HepG2 (cell line): ENCODE data around the gene NOP56. TPM values are rescaled to one million over a fixed set of nuclear protein-coding genes. Genes with fewer than 3 reads are reported as not detected.
A peak's percentile ranks its signal among the peaks of the same experiment; 100 is the strongest.

Source experiments
- ATAC-seq: fragments of 200-7000 bp; cut with Tn5 transposase; 3 replicates; pipeline ENCODE4 v1.9.1; 2020; ENCODE audit warnings: mild to moderate bottlenecking, moderate library complexity
- BruUV-seq: library from RNA; stranded (reverse); fragments of 400-500 nt; replicated peaks from 2 replicates; lab custom pipeline; 2021; lab: Mats Ljungman, UMichigan
- CTCF ChIA-PET: fragments of 300-600 bp; formaldehyde crosslinking; extraction: SDS; loops from one replicate; lab custom pipeline; 2021; ENCODE audit warnings: low total read pairs, inconsistent platforms, low intra/inter-chr PET ratio; lab: Yijun Ruan, JAX
- POLR2A ChIA-PET: fragments of 350-600 bp; sonication (Branson Sonifier 250); formaldehyde crosslinking; loops from one replicate; lab custom pipeline; 2020; ENCODE audit warnings: antibody characterized with exemption, inconsistent platforms; lab: Yijun Ruan, JAX
- DNase-seq: peaks from one replicate; pipeline ENCODE4 v3.0.0-alpha.2; 2015; ENCODE audit warnings: low spot score
- FAIRE-seq: peaks from 3 replicates; lab custom pipeline; 2011; peaks lifted over from hg19 to GRCh38; lab: Jason Lieb, UNC
- H2AFZ ChIP-seq: one replicate; pipeline ENCODE4 v1.6.1; 2011; ENCODE audit warnings: low read length, inconsistent platforms
- H3K27ac ChIP-seq: fragments of 300-600 bp; 3 replicates; pipeline ENCODE4 v1.8.0; 2011; ENCODE audit warnings: mixed run types, mild to moderate bottlenecking, mixed read lengths, low read length, inconsistent platforms; ENCODE audit not compliant: insufficient read depth; ENCODE audit errors: extremely low read length
- H3K27me3 ChIP-seq, 2 experiments: fragments of 200-600 bp in 1 of 2; 2 replicates in 1 of 2; 3 replicates in 1 of 2; pipeline versions ENCODE4 v1.6.0 to v1.8.0; 2011; ENCODE audit warnings: low read length in 2 of 2, mild to moderate bottlenecking in 2 of 2, moderate library complexity in 2 of 2, inconsistent platforms in 1 of 2; ENCODE audit not compliant: insufficient read depth in 2 of 2, control insufficient read depth in 1 of 2
- H3K36me3 ChIP-seq, 2 experiments: fragments of 200-600 bp in 1 of 2; replicated peaks in 1 of 2; 2 replicates in 1 of 2; 3 replicates in 1 of 2; pipeline versions ENCODE4 v1.5.1 to v1.8.0; 2011; ENCODE audit warnings: low read length in 2 of 2, inconsistent platforms in 1 of 2; ENCODE audit not compliant: insufficient read depth in 2 of 2, control insufficient read depth in 1 of 2
- H3K4me1 ChIP-seq: 2 replicates; pipeline ENCODE4 v1.5.1; 2012; ENCODE audit warnings: low read length, inconsistent platforms; ENCODE audit not compliant: insufficient read depth
- H3K4me2 ChIP-seq: 2 replicates; pipeline ENCODE4 v1.6.0; 2011; ENCODE audit warnings: low read depth, low read length, inconsistent platforms
- H3K4me3 ChIP-seq, 3 experiments: fragments of 200-600 bp in 1 of 3; sonication (generic), shearing (Covaris generic) in 1 of 3; replicated peaks in 1 of 3; 2 replicates each; pipeline ENCODE4 v1.5.1; 2011 to 2016; ENCODE audit warnings: low read length in 3 of 3, inconsistent platforms in 2 of 3, low read depth in 2 of 3, mild to moderate bottlenecking in 2 of 3, control low read depth in 1 of 3, mixed read lengths in 1 of 3; ENCODE audit not compliant: insufficient read depth in 1 of 3
- H3K79me2 ChIP-seq: one replicate; pipeline ENCODE4 v1.6.1; 2011; ENCODE audit warnings: low read length, inconsistent platforms; ENCODE audit not compliant: insufficient read depth
- H3K9ac ChIP-seq: 2 replicates; pipeline ENCODE4 v1.6.0; 2011; ENCODE audit warnings: mild to moderate bottlenecking, low read depth, low read length, inconsistent platforms; ENCODE audit not compliant: insufficient read depth
- H3K9me3 ChIP-seq: 2 replicates; pipeline ENCODE4 v1.5.1; 2012; ENCODE audit warnings: mild to moderate bottlenecking, low read length
- H4K20me1 ChIP-seq: 2 replicates; pipeline ENCODE4 v1.6.0; 2011; ENCODE audit warnings: inconsistent platforms, mild to moderate bottlenecking, low read length, moderate library complexity; ENCODE audit not compliant: insufficient read depth
- GATA4 ChIP-seq: sonication (generic); IDR thresholded peaks from 2 replicates; pipeline ENCODE4 v1.6.1; 2016; ENCODE audit warnings: antibody characterized with exemption, low read depth, borderline replicate concordance
- MEIS1 ChIP-seq: sonication (generic); formaldehyde crosslinking; IDR thresholded peaks from 2 replicates; pipeline ENCODE4 v1.9.0; 2021; ENCODE audit warnings: mild to moderate bottlenecking, missing genetic modification reagents, moderate library complexity, borderline replicate concordance
- TSC22D2 ChIP-seq: sonication (generic); formaldehyde crosslinking; IDR thresholded peaks from 2 replicates; pipeline ENCODE4 v1.5.1; 2020; ENCODE audit warnings: missing genetic modification reagents, mild to moderate bottlenecking, borderline replicate concordance
- ZFX ChIP-seq: sonication (generic); formaldehyde crosslinking; IDR thresholded peaks from 2 replicates; pipeline ENCODE4 v1.4.0; 2020; ENCODE audit warnings: mild to moderate bottlenecking, low read depth, missing genetic modification reagents, moderate library complexity
- ZNF17 ChIP-seq: sonication (generic); formaldehyde crosslinking; IDR thresholded peaks from 2 replicates; pipeline ENCODE4 v1.5.0; 2020; ENCODE audit warnings: mild to moderate bottlenecking, missing genetic modification reagents
- ZNF530 ChIP-seq: sonication (generic); formaldehyde crosslinking; IDR thresholded peaks from 2 replicates; pipeline ENCODE4 v1.5.0; 2020; ENCODE audit warnings: low read depth, mild to moderate bottlenecking, missing genetic modification reagents
- ZNF547 ChIP-seq: sonication (generic); formaldehyde crosslinking; IDR thresholded peaks from 2 replicates; pipeline ENCODE4 v1.5.1; 2020; ENCODE audit warnings: mild to moderate bottlenecking, missing genetic modification reagents
- ZNF564 ChIP-seq: sonication (generic); formaldehyde crosslinking; IDR thresholded peaks from 2 replicates; pipeline ENCODE4 v1.8.1; 2023; ENCODE audit warnings: mild to moderate bottlenecking, missing genetic modification reagents
- ZNF605 ChIP-seq: sonication (generic); formaldehyde crosslinking; IDR thresholded peaks from 2 replicates; pipeline ENCODE4 v1.8.0; 2022; ENCODE audit warnings: mild to moderate bottlenecking, missing genetic modification reagents
- ZSCAN21 ChIP-seq: sonication (generic); formaldehyde crosslinking; IDR thresholded peaks from 2 replicates; pipeline ENCODE4 v1.8.0; 2022; ENCODE audit warnings: mild to moderate bottlenecking, missing genetic modification reagents, moderate library complexity, borderline replicate concordance
- WGBS: methylation state at CpG from one replicate; pipeline ENCODE4 v1.1.6; 2017; ENCODE audit warnings: low lambda C conversion rate; 5-methylcytosine and 5-hydroxymethylcytosine counted together
- in situ Hi-C: cut with HindIII; loops from 2 replicates; pipeline ENCODE4 v1.10.0; 2017; ENCODE audit warnings: low pct_unique_long_range_greater_than_20kb; ENCODE audit not compliant: extremely low pct_ligation_motif_present
- intact Hi-C: fragments of 100-400 bp; cut with micrococcal nuclease; formaldehyde crosslinking; loops from one replicate; pipeline ENCODE4 v1.10.0; 2022; ENCODE audit not compliant: unreplicated experiment
- polyA plus RNA-seq, 8 experiments: library from polyadenylated mRNA; depleted of rRNA in 3 of 8; stranded (reverse) in 7 of 8; unstranded in 1 of 8; fragments of >200 nt; fragmentation: Illumina TruSeq in 4 of 8; extraction: Trizol in 4 of 8; gene quantifications; 2 replicates each; pipeline versions ENCODE4 v1.2.1 to v1.2.3, GENCODE V29; 2011 to 2016; ENCODE audit warnings: low read depth in 4 of 8, missing spikeins in 1 of 8, mixed read lengths in 1 of 8; ENCODE audit not compliant: insufficient read depth in 1 of 8
- total RNA-seq, 5 experiments: library from RNA; depleted of rRNA; stranded (reverse); fragments of >200 nt; fragmentation: Illumina TruSeq; extraction: Trizol; gene quantifications; 2 replicates each; pipeline ENCODE4 v1.2.3, GENCODE V29; 2016; ENCODE audit warnings: low read depth in 1 of 5
- TF ChIP-seq, protein P1 (sequence below), 2 experiments: sonication (generic) in 1 of 2; formaldehyde crosslinking in 1 of 2; IDR thresholded peaks; 2 replicates each; pipeline versions ENCODE4 v1.4.0 to v1.6.1; 2016 to 2020; ENCODE audit warnings: borderline replicate concordance in 1 of 2, low read depth in 1 of 2, mild to moderate bottlenecking in 1 of 2, missing genetic modification reagents in 1 of 2
- TF ChIP-seq, protein P2 (sequence below): sonication (generic); formaldehyde crosslinking; IDR thresholded peaks from 2 replicates; pipeline ENCODE4 v1.4.0; 2020; ENCODE audit warnings: mild to moderate bottlenecking, missing genetic modification reagents, borderline replicate concordance

NOP56 gene
- total and polyA plus RNA-seq, 2 of the 13 experiments (the other 11 are each of a cell fraction or from before 2014, with no cell fraction given) = 369 to 1,116 TPM

DNA sequence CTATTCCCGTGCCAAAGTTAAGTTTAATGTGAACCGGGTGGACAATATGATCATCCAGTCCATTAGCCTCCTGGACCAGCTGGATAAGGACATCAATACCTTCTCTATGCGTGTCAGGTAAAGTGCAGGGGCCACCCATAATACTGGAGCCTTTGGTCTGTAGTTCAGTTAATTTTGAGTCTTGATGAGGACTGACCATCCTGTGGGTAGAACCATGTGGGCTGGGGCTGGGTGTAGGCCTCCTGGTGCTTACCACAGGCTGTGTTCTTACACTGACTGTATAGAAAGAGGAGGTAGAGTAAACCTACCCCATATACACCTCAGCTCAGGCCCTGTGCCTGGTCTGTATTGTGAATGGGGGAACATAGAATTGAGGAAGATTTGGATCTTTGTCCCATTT is 2.4 kb downstream of the NOP56 start:
- Histone ChIP-seq H4K20me1 (peaks cover 58% of the 10 kb centered on the region), H3K36me3 (peaks cover 42 to 62% of the 10 kb centered on the region in 2 experiments), H3K4me3 (peak overlapping the region in 2 of 3 experiments; percentile 83 to 97; a peak in 2 of 6 replicates), H3K79me2 (peaks cover 46% of the 10 kb centered on the region), H3K4me1 (peaks cover 43% of the 10 kb centered on the region), H3K4me2 (peak overlapping the region; percentile 100), H3K27me3 (no peaks in the 10 kb centered on the region; a peak in 1 of 5 replicates), H3K9ac (0 out of 2 replicates have a peak overlapping the region, but pooled peaks have one; percentile 88), H3K27ac (peak overlapping the region; percentile 5), H2AFZ (no peak overlapping the region), H3K9me3 (no peaks in the 10 kb centered on the region)
- in situ Hi-C loops (no loop called here), intact Hi-C loops (loop anchor here (5.0 kb wide), 2 partner anchors 143 to 188 kb away; no protein-coding TSS in a partner anchor)
- POLR2A ChIA-PET = interaction anchor here (2.8 to 7.0 kb wide), 2 partner anchors 9 to 12 kb away, joined by 7 to 151 read pairs; partner anchors contain the start of gene IDH3B
- FAIRE-seq (no peak), DNase-seq (no peak), ATAC-seq (no peak)
- 89% methylated on average over 3 of the region's 3 CpGs for WGBS
- CTCF ChIA-PET = no interaction called here
- no TSS peak for BruUV-seq
- TF ChIP-seq ZNF547 (CRISPR knock-in tag) = no peak
- TF ChIP-seq ZNF605 (CRISPR knock-in tag) = peak; percentile 36; the same call in 1 of the 2 replicates
- TF ChIP-seq MEIS1 (CRISPR knock-in tag) = 0 out of 2 replicates have a peak, but pooled peaks have one; percentile 14
- no peak for TF ChIP-seq GATA4
- TF ChIP-seq, protein P1, sequence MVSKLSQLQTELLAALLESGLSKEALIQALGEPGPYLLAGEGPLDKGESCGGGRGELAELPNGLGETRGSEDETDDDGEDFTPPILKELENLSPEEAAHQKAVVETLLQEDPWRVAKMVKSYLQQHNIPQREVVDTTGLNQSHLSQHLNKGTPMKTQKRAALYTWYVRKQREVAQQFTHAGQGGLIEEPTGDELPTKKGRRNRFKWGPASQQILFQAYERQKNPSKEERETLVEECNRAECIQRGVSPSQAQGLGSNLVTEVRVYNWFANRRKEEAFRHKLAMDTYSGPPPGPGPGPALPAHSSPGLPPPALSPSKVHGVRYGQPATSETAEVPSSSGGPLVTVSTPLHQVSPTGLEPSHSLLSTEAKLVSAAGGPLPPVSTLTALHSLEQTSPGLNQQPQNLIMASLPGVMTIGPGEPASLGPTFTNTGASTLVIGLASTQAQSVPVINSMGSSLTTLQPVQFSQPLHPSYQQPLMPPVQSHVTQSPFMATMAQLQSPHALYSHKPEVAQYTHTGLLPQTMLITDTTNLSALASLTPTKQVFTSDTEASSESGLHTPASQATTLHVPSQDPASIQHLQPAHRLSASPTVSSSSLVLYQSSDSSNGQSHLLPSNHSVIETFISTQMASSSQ (IDR thresholded peaks at IDR 0.05; ENCODE audit: low read depth) = no peak
- TF ChIP-seq, protein P1 (CRISPR knock-in tag; IDR thresholded peaks at IDR 0.05; ENCODE audit: borderline replicate concordance) = 0 out of 2 replicates have a peak, but pooled peaks have one; percentile 42
- TF ChIP-seq ZNF17 (CRISPR knock-in tag) = no peak
- 0 out of 2 replicates have a peak, but pooled peaks have one; percentile 16 for TF ChIP-seq ZFX (CRISPR knock-in tag)
- no peak for TF ChIP-seq ZNF564 (CRISPR knock-in tag)
- TF ChIP-seq ZSCAN21 (CRISPR knock-in tag) = 0 out of 2 replicates have a peak, but pooled peaks have one; percentile 39
- TF ChIP-seq TSC22D2 = no peak
- no peak for TF ChIP-seq ZNF530 (CRISPR knock-in tag)
- TF ChIP-seq, protein P2, sequence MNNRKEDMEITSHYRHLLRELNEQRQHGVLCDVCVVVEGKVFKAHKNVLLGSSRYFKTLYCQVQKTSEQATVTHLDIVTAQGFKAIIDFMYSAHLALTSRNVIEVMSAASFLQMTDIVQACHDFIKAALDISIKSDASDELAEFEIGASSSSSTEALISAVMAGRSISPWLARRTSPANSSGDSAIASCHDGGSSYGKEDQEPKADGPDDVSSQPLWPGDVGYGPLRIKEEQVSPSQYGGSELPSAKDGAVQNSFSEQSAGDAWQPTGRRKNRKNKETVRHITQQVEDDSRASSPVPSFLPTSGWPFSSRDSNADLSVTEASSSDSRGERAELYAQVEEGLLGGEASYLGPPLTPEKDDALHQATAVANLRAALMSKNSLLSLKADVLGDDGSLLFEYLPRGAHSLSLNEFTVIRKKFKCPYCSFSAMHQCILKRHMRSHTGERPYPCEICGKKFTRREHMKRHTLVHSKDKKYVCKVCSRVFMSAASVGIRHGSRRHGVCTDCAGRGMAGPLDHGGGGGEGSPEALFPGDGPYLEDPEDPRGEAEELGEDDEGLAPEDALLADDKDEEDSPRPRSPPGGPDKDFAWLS = 0 out of 2 replicates have a peak, but pooled peaks have one; percentile 71
